Measurements from ENCODE around the gene CRELD2.

DNA sequence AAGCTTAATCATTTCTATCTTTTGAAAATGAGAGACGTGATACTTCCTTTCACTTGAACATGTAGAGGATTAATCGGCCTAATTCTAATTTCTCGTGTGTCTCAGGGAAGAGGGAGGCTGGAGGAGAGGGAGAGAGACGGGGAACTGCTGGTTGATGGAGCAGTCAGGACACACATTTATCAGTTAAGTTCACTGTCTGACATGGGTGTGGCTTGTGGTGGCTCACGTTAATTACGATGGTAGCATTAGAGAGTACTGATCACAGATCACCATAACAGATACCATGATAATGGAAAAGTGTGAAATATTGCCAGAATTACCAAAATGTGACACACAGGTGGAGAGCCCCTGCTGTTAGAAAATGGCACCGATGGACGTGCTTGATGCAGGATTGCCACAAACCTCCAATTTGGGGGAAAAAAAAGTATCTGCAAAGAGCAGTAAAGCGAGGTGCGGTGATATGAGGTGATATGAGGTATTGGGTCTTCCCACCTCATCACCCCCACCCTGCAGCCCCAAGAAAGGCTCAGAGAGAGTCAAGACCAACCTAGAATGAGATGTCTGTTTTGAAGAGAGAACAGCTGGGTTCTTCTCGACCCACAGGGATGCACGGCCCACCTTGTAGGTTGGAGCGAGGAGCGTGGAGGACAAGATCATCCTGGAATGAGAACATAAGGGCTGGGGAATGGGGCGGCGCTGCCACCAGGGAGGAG lies 45.0 kb upstream of the CRELD2 start:
- TF ChIP-seq, protein P1, sequence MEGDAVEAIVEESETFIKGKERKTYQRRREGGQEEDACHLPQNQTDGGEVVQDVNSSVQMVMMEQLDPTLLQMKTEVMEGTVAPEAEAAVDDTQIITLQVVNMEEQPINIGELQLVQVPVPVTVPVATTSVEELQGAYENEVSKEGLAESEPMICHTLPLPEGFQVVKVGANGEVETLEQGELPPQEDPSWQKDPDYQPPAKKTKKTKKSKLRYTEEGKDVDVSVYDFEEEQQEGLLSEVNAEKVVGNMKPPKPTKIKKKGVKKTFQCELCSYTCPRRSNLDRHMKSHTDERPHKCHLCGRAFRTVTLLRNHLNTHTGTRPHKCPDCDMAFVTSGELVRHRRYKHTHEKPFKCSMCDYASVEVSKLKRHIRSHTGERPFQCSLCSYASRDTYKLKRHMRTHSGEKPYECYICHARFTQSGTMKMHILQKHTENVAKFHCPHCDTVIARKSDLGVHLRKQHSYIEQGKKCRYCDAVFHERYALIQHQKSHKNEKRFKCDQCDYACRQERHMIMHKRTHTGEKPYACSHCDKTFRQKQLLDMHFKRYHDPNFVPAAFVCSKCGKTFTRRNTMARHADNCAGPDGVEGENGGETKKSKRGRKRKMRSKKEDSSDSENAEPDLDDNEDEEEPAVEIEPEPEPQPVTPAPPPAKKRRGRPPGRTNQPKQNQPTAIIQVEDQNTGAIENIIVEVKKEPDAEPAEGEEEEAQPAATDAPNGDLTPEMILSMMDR (IDR thresholded peaks at IDR 0.05), result no peak
- TF ChIP-seq POLR2AphosphoS5 (IDR thresholded peaks at IDR 0.05), result no peak
- no peak for TF ChIP-seq POLR2A (IDR thresholded peaks at IDR 0.05)

Measured in stomach (tissue), 4 donors.